HCT116 (cell line): Measurements from ENCODE around the gene SLC22A23. TPM values are rescaled to one million over a fixed set of nuclear protein-coding genes. Genes with fewer than 3 reads are reported as not detected.

ENCODE experiments used
- ATAC-seq: fragments of 200-7000 bp; cut with Tn5 transposase; 2 replicates; pipeline ENCODE4 v1.9.1; 2020; ENCODE audit warnings: mild to moderate bottlenecking, moderate library complexity
- BruUV-seq: library from RNA; stranded (reverse); fragments of 400-500 nt; replicated peaks from 2 replicates; lab custom pipeline; 2021; lab: Mats Ljungman, UMichigan
- CTCF ChIA-PET: fragments of 300-600 bp; sonication (Branson Sonifier 250); formaldehyde crosslinking; loops from one replicate; lab custom pipeline; 2021; ENCODE audit warnings: antibody characterized with exemption; lab: Charles Lee
- POLR2A ChIA-PET: fragments of 300-600, 350-600 bp; sonication (Branson Sonifier 250); formaldehyde crosslinking; loops from one replicate; lab custom pipeline; 2021; ENCODE audit warnings: antibody characterized with exemption; lab: Charles Lee
- RAD21 ChIA-PET, 2 experiments: fragments of 300-600 bp; sonication (Branson Sonifier 250); formaldehyde crosslinking; loops; one replicate each; lab custom pipeline; 2023; ENCODE audit warnings: low total read pairs in 2 of 2; ENCODE audit not compliant: uncharacterized antibody in 2 of 2, unreplicated experiment in 2 of 2, low non-redundant PET in 1 of 2; lab: Charles Lee
- DNase-seq: peaks from one replicate; pipeline ENCODE4 v3.0.0-alpha.2; 2010; ENCODE audit warnings: low read depth, low spot score
- H2AFZ ChIP-seq: fragments of 200-600 bp; shearing (Covaris generic), sonication (generic); 2 replicates; pipeline ENCODE4 v1.6.1; 2017; ENCODE audit warnings: low read depth, mixed run types, mixed read lengths, antibody characterized with exemption, low read length; ENCODE audit not compliant: poor library complexity, severe bottlenecking
- H3K27ac ChIP-seq: 2 replicates; pipeline ENCODE4 v1.5.1; 2012; ENCODE audit warnings: low read depth, low read length
- H3K27me3 ChIP-seq: fragments of 200-600 bp; sonication (generic); 2 replicates; pipeline ENCODE4 v1.6.1; 2016; ENCODE audit warnings: mixed run types, low read length, mixed read lengths; ENCODE audit not compliant: insufficient read depth
- H3K36me3 ChIP-seq, 2 experiments: fragments of 200-500 bp in 1 of 2; fragments of 200-600 bp in 1 of 2; sonication (Bioruptor generic) in 1 of 2; sonication (generic) in 1 of 2; 2 replicates each; pipeline versions ENCODE4 v1.5.1 to v1.6.1; 2014 to 2016; ENCODE audit warnings: low read length in 2 of 2, inconsistent platforms in 1 of 2, mixed read lengths in 1 of 2, mixed run types in 1 of 2; ENCODE audit not compliant: insufficient read depth in 2 of 2, control insufficient read depth in 1 of 2
- H3K4me1 ChIP-seq, 2 experiments: fragments of 200-600 bp in 1 of 2; sonication (generic) in 1 of 2; 2 replicates each; pipeline versions ENCODE4 v1.5.1 to v1.6.1; 2012 to 2017; ENCODE audit warnings: low read length in 2 of 2, inconsistent platforms in 1 of 2, mild to moderate bottlenecking in 1 of 2, mixed read lengths in 1 of 2, mixed run types in 1 of 2, moderate library complexity in 1 of 2; ENCODE audit not compliant: insufficient read depth in 2 of 2, control insufficient read depth in 1 of 2
- H3K4me2 ChIP-seq: fragments of 200-600 bp; sonication (generic); 2 replicates; pipeline ENCODE4 v1.6.1; 2017; ENCODE audit warnings: mixed run types, low read length, mixed read lengths
- H3K4me3 ChIP-seq, 2 experiments: fragments of 200-600 bp in 1 of 2; sonication (generic) in 1 of 2; replicated peaks in 1 of 2; 2 replicates each; pipeline ENCODE4 v1.5.1; 2011 to 2016; ENCODE audit warnings: low read length in 2 of 2, control low read depth in 1 of 2, low read depth in 1 of 2, mild to moderate bottlenecking in 1 of 2, mixed read lengths in 1 of 2, mixed run types in 1 of 2
- H3K79me2 ChIP-seq: fragments of 200-600 bp; sonication (generic); 2 replicates; pipeline ENCODE4 v1.6.1; 2017; ENCODE audit warnings: mild to moderate bottlenecking, mixed run types, low read length, moderate library complexity, mixed read lengths; ENCODE audit not compliant: insufficient read depth
- H3K9ac ChIP-seq: fragments of 200-600 bp; sonication (generic); 2 replicates; pipeline ENCODE4 v1.6.1; 2016; ENCODE audit warnings: low read length, mixed read lengths
- H3K9me2 ChIP-seq: fragments of 200-600 bp; sonication (generic), shearing (Covaris generic); 2 replicates; pipeline ENCODE4 v1.6.1; 2017; ENCODE audit warnings: mixed run types, mild to moderate bottlenecking, moderate library complexity; ENCODE audit not compliant: insufficient read depth
- H3K9me3 ChIP-seq, 2 experiments: fragments of 200-500 bp in 1 of 2; fragments of 200-600 bp in 1 of 2; sonication (Bioruptor generic) in 1 of 2; sonication (generic) in 1 of 2; 2 replicates each; pipeline ENCODE4 v1.6.1; 2014 to 2017; ENCODE audit warnings: low read length in 2 of 2, mixed read lengths in 2 of 2, inconsistent platforms in 1 of 2, low read depth in 1 of 2, mild to moderate bottlenecking in 1 of 2, mixed run types in 1 of 2, moderate library complexity in 1 of 2; ENCODE audit not compliant: control insufficient read depth in 1 of 2, insufficient read depth in 1 of 2
- H4K20me1 ChIP-seq: fragments of 200-600 bp; sonication (generic), shearing (Covaris generic); 2 replicates; pipeline ENCODE4 v1.6.1; 2017; ENCODE audit warnings: mixed run types, mild to moderate bottlenecking, moderate library complexity; ENCODE audit not compliant: insufficient read depth
- EGR1 ChIP-seq: IDR thresholded peaks from 2 replicates; pipeline ENCODE4 v1.6.1; 2012; ENCODE audit warnings: low read depth
- ELF1 ChIP-seq: IDR thresholded peaks from 2 replicates; pipeline ENCODE4 v1.6.1; 2012; ENCODE audit warnings: low read depth, borderline replicate concordance
- POLR2A ChIP-seq: IDR thresholded peaks from 2 replicates; pipeline ENCODE4 v1.7.0; 2011; ENCODE audit warnings: borderline replicate concordance; ENCODE audit not compliant: insufficient read depth, insufficient read length; ENCODE audit errors: extremely low read depth
- SIN3A ChIP-seq: IDR thresholded peaks from 2 replicates; pipeline ENCODE4 v1.6.1; 2012; ENCODE audit warnings: low read depth
- TCF7L2 ChIP-seq: IDR thresholded peaks from 2 replicates; pipeline ENCODE4 v1.7.0; 2011; ENCODE audit warnings: borderline replicate concordance, inconsistent platforms; ENCODE audit not compliant: insufficient read depth, insufficient read length; ENCODE audit errors: extremely low read depth
- ZFX ChIP-seq: fragments of 450-650 bp; IDR thresholded peaks from 2 replicates; pipeline ENCODE4 v1.6.1; 2017
- intact Hi-C: fragments of 100-400 bp; cut with micrococcal nuclease; formaldehyde crosslinking; loops from 2 replicates; pipeline ENCODE4 v1.10.0; 2022
- total RNA-seq: library from RNA; stranded (reverse); gene quantifications from one replicate; pipeline ENCODE4 v1.2.1, GENCODE V29; 2021; ENCODE audit not compliant: unreplicated experiment
- TF ChIP-seq, protein P1 (sequence below): IDR thresholded peaks from 2 replicates; pipeline ENCODE4 v1.6.1; 2012
- TF ChIP-seq, protein P2 (sequence below): IDR thresholded peaks from 2 replicates; pipeline ENCODE4 v1.6.1; 2012
- TF ChIP-seq, protein P3 (sequence below), 3 experiments: fragments of 200-600 bp in 1 of 3; sonication (generic) in 1 of 3; IDR thresholded peaks in 2 of 3; conservative IDR thresholded peaks in 1 of 3; 2 replicates each; pipeline ENCODE4 v1.5.1; 2012 to 2017; ENCODE audit warnings: low read depth in 2 of 3, low read length in 2 of 3, antibody characterized with exemption in 1 of 3, borderline replicate concordance in 1 of 3, control low read depth in 1 of 3, mild to moderate bottlenecking in 1 of 3, mixed read lengths in 1 of 3, mixed run types in 1 of 3, moderate library complexity in 1 of 3; ENCODE audit not compliant: insufficient read depth in 1 of 3
- TF ChIP-seq, protein P4 (sequence below): IDR thresholded peaks from 2 replicates; pipeline ENCODE4 v1.6.1; 2011; ENCODE audit warnings: mild to moderate bottlenecking, low read length, moderate library complexity; ENCODE audit not compliant: insufficient replicate concordance; ENCODE audit errors: extremely low read depth

SLC22A23 gene
- total RNA-seq, 1 experiment from 2014 or later, result 11.5 TPM

DNA sequence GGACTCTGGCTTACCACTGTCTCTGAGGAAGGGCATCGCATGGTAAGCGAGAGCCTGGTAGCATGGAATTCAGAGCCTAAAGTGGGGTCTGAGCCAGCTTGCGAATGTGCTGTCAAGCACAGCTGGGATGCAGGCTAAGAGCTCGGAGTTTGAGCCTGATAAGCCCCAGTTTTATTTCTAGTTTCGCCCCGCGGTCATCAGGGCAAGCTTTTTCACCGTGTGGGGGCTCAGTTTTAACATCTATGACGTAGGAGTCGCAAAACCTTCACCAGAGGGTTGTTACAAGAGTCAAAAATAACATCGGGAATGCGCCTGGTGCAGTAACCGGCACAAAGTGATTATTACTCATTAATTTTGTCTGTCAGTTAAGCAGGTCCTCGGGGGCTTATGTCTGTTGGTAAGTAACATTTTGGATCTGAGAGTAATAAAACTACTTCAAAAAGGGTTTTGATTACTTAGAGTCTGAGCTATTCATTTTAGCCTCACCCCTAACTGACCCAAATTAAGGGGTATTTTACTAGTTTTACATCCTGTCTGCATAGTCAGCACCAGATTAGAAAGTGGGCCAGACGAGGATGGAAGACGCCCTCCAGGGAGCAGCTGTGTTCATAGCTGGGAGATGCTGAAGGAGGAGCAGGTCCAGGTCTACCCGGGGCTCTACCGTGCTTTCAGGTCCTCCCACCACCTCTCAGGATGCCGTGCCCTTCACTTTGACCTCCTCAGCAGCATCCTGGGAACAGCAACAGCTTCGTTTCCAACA lies 29.7 kb downstream of the SLC22A23 start:
- Histone ChIP-seq H4K20me1 (no peaks in the 10 kb centered on the region), H2AFZ (no peak overlapping the region), H3K9me2 (no peaks in the 10 kb centered on the region), H3K4me3 (no peak overlapping the region), H3K4me1 (no peaks in the 10 kb centered on the region), H3K27me3 (no peaks in the 10 kb centered on the region), H3K79me2 (no peaks in the 10 kb centered on the region; the same call in 1 of the 2 replicates)
- BruUV-seq, result no TSS peak
- POLR2A ChIA-PET, result no interaction called here
- ATAC-seq, result no peak
- intact Hi-C loops, result no loop called here
- no peak for DNase-seq
- CTCF ChIA-PET, result no interaction called here
- TF ChIP-seq, protein P1, sequence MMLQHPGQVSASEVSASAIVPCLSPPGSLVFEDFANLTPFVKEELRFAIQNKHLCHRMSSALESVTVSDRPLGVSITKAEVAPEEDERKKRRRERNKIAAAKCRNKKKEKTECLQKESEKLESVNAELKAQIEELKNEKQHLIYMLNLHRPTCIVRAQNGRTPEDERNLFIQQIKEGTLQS, result no peak
- TF ChIP-seq TCF7L2, result no peak
- TF ChIP-seq ZFX, result no peak
- TF ChIP-seq POLR2A, result no peak
- TF ChIP-seq EGR1, result no peak
- TF ChIP-seq, protein P2, sequence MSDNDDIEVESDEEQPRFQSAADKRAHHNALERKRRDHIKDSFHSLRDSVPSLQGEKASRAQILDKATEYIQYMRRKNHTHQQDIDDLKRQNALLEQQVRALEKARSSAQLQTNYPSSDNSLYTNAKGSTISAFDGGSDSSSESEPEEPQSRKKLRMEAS, result no peak
- no peak for TF ChIP-seq ELF1
- TF ChIP-seq, all 23 proteins: peak for 0
- Histone ChIP-seq H3K27ac (no peak overlapping the region), H3K4me2 (no peak overlapping the region), H3K9ac (no peak overlapping the region), H3K36me3 (no peaks in the 10 kb centered on the region), H3K9me3 (no peaks in the 10 kb centered on the region)
- RAD21 ChIA-PET, result no interaction called here

DNA sequence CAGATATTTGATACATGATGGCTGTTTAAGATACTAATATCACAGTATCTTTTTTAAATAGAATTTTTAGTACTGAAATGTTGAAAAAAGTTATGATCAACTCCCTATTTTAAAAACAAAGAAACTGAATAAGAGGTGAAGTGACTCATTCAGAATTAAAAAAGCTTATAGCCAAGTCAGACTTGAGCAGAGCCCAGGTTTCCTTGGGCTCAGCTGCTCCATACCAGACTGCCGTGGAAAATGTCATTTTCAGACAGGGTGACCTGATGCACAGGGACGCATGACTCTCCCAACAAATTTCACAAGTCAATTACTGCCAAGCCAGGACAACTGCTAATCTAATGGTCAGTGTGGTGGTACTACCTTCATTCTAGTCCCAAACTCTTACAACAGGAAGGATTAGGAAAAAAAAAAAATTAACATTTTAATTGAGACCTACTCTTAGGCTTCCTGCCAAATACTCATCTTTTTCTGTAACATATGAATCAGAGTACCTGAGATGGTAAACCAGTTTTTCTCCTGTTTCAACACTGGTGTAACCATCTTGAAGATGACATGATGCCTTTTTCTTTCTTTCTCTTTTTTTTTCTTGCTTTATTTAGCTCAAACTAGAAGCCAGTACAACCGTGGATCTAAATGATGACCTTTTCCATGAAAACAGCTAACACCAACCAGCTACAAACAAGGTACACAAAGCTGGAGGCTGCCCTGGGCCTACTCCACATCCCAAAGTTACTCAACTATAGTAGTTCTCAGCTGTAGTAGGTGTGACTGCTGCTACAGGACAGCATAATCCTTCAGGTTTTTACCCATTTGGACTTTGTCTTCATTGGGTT lies 30.5 kb downstream of the SLC22A23 start:
- Histone ChIP-seq H3K9ac (no peak overlapping the region), H3K27ac (no peak overlapping the region), H2AFZ (no peak overlapping the region), H3K79me2 (no peaks in the 10 kb centered on the region; the same call in 1 of the 2 replicates), H3K4me1 (no peaks in the 10 kb centered on the region), H3K9me2 (no peaks in the 10 kb centered on the region), H3K4me3 (no peak overlapping the region), H3K4me2 (no peak overlapping the region), H3K36me3 (no peaks in the 10 kb centered on the region), H3K27me3 (no peaks in the 10 kb centered on the region), H3K9me3 (no peaks in the 10 kb centered on the region), H4K20me1 (no peaks in the 10 kb centered on the region)
- CTCF ChIA-PET, result no interaction called here
- TF ChIP-seq, protein P3, sequence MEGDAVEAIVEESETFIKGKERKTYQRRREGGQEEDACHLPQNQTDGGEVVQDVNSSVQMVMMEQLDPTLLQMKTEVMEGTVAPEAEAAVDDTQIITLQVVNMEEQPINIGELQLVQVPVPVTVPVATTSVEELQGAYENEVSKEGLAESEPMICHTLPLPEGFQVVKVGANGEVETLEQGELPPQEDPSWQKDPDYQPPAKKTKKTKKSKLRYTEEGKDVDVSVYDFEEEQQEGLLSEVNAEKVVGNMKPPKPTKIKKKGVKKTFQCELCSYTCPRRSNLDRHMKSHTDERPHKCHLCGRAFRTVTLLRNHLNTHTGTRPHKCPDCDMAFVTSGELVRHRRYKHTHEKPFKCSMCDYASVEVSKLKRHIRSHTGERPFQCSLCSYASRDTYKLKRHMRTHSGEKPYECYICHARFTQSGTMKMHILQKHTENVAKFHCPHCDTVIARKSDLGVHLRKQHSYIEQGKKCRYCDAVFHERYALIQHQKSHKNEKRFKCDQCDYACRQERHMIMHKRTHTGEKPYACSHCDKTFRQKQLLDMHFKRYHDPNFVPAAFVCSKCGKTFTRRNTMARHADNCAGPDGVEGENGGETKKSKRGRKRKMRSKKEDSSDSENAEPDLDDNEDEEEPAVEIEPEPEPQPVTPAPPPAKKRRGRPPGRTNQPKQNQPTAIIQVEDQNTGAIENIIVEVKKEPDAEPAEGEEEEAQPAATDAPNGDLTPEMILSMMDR (IDR thresholded peaks at IDR 0.05 in 2 of 3, conservative IDR thresholded peaks at IDR 0.05 in 1 of 3; ENCODE audit: borderline replicate concordance in 1 of 3, insufficient read depth in 1 of 3, low read depth in 2 of 3, low read length in 2 of 3), result no peak
- TF ChIP-seq, protein P4, sequence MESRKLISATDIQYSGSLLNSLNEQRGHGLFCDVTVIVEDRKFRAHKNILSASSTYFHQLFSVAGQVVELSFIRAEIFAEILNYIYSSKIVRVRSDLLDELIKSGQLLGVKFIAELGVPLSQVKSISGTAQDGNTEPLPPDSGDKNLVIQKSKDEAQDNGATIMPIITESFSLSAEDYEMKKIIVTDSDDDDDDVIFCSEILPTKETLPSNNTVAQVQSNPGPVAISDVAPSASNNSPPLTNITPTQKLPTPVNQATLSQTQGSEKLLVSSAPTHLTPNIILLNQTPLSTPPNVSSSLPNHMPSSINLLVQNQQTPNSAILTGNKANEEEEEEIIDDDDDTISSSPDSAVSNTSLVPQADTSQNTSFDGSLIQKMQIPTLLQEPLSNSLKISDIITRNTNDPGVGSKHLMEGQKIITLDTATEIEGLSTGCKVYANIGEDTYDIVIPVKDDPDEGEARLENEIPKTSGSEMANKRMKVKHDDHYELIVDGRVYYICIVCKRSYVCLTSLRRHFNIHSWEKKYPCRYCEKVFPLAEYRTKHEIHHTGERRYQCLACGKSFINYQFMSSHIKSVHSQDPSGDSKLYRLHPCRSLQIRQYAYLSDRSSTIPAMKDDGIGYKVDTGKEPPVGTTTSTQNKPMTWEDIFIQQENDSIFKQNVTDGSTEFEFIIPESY, result no peak
- no peak for TF ChIP-seq SIN3A
- ATAC-seq (no peak), DNase-seq (no peak)
- no TSS peak for BruUV-seq
- RAD21 ChIA-PET, result no interaction called here
- intact Hi-C loops, result no loop called here
- POLR2A ChIA-PET, result no interaction called here
